ENCODE results near the gene MAP3K7.

DNA sequence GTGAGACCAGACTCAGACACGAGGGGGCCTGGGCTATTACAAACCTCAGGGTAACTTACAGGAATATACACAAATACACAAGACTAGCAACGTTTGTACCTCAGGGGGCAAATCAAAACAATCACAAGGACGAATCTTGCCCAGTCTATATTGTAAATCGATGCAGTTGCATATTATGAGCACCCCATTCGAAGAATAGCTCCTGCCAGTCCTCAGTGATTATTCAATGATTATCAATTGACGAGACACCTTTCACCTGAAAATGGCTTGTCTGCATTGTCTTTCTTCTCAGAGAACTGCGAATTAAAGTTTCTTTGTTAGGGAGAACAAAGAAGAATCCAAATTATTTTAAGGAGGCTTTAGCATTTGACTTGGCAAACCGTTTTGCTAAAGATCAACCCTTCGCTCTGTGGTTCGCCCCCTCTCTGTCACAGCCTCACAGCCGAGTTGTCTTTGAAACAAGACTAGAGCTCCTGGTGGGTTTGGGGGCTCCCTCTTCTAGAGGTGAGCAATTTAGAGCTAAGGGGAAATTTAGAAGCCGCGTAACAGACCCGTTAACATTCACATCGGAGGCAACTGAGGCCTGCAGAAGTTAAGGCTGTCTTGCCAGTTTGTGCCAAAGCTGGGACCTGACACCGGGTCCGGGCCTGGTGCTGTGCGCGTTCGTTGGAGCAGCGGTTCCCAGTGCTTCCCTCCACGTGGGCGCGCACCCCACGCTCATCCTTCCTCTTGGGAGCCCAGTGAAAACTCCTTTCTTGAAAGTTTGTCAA, 24.9 kb upstream of the MAP3K7 start:
- TF ChIP-seq, protein P1, sequence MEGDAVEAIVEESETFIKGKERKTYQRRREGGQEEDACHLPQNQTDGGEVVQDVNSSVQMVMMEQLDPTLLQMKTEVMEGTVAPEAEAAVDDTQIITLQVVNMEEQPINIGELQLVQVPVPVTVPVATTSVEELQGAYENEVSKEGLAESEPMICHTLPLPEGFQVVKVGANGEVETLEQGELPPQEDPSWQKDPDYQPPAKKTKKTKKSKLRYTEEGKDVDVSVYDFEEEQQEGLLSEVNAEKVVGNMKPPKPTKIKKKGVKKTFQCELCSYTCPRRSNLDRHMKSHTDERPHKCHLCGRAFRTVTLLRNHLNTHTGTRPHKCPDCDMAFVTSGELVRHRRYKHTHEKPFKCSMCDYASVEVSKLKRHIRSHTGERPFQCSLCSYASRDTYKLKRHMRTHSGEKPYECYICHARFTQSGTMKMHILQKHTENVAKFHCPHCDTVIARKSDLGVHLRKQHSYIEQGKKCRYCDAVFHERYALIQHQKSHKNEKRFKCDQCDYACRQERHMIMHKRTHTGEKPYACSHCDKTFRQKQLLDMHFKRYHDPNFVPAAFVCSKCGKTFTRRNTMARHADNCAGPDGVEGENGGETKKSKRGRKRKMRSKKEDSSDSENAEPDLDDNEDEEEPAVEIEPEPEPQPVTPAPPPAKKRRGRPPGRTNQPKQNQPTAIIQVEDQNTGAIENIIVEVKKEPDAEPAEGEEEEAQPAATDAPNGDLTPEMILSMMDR (IDR thresholded peaks at IDR 0.05) = peak; percentile 27
- TF ChIP-seq ZFX (IDR thresholded peaks at IDR 0.05; ENCODE audit: borderline replicate concordance) = no peak

Measured in 22Rv1 (cell line).